ENCODE data around the gene MAGI1.

GRCh38 chr3:65830948-65831732 lies 207.6 kb downstream of the MAGI1 start:
- no peak for TF ChIP-seq TAF1 (IDR thresholded peaks at IDR 0.05; ENCODE audit: borderline replicate concordance, low read depth, low read length)
- TF ChIP-seq POLR2AphosphoS5 (IDR thresholded peaks at IDR 0.05; ENCODE audit: low read depth, low read length), result no peak
- 0 out of 2 replicates have a peak, but pooled peaks have one; percentile 9 for TF ChIP-seq CTCF (IDR thresholded peaks at IDR 0.05)

Data from SK-N-SH (cell line).